HEK293T (cell line): ENCODE results near the gene AGBL1.

Experiments
- CTCF ChIA-PET: fragments of 350-600 bp; formaldehyde crosslinking; extraction: SDS; loops from one replicate; lab custom pipeline; 2021; ENCODE audit warnings: antibody characterized with exemption, inconsistent platforms; lab: Yijun Ruan, JAX
- POLR2A ChIA-PET: fragments of 350-600 bp; formaldehyde crosslinking; extraction: SDS; loops from one replicate; lab custom pipeline; 2020; ENCODE audit warnings: antibody characterized with exemption, inconsistent platforms; lab: Yijun Ruan, JAX
- DNase-seq: peaks from one replicate; pipeline ENCODE4 v3.0.0; 2012; ENCODE audit warnings: mixed read lengths; ENCODE audit errors: extremely low spot score
- ARNT ChIP-seq: fragments of 450-650 bp; IDR thresholded peaks from 2 replicates; pipeline ENCODE4 v1.6.1; 2017; ENCODE audit warnings: mild to moderate bottlenecking
- BHLHE40 ChIP-seq: fragments of 450-650 bp; IDR thresholded peaks from 2 replicates; pipeline ENCODE4 v1.6.1; 2016; ENCODE audit warnings: mild to moderate bottlenecking, moderate library complexity, borderline replicate concordance
- CTBP1 ChIP-seq: fragments of 450-650 bp; IDR thresholded peaks from 2 replicates; pipeline ENCODE4 v1.6.1; 2016; ENCODE audit warnings: borderline replicate concordance
- ELF4 ChIP-seq: fragments of 450-650 bp; IDR thresholded peaks from 2 replicates; pipeline ENCODE4 v1.6.1; 2017; ENCODE audit warnings: antibody characterized with exemption
- FOXA1 ChIP-seq: fragments of 450-650 bp; IDR thresholded peaks from 2 replicates; pipeline ENCODE4 v1.6.1; 2016; ENCODE audit warnings: mild to moderate bottlenecking
- FOXK2 ChIP-seq: fragments of 450-650 bp; IDR thresholded peaks from 2 replicates; pipeline ENCODE4 v1.6.1; 2016; ENCODE audit warnings: mild to moderate bottlenecking
- FOXM1 ChIP-seq: fragments of 450-650 bp; IDR thresholded peaks from 2 replicates; pipeline ENCODE4 v1.6.1; 2017; ENCODE audit warnings: mild to moderate bottlenecking, borderline replicate concordance
- HDGF ChIP-seq: fragments of 450-650 bp; IDR thresholded peaks from 2 replicates; pipeline ENCODE4 v1.6.1; 2017; ENCODE audit warnings: antibody characterized with exemption, borderline replicate concordance
- L3MBTL2 ChIP-seq: fragments of 450-650 bp; conservative IDR thresholded peaks from 2 replicates; pipeline ENCODE4 v1.6.1; 2016; ENCODE audit warnings: mild to moderate bottlenecking
- LEF1 ChIP-seq: fragments of 450-650 bp; IDR thresholded peaks from 2 replicates; pipeline ENCODE4 v1.6.1; 2017; ENCODE audit warnings: mild to moderate bottlenecking, borderline replicate concordance
- NFRKB ChIP-seq: fragments of 450-650 bp; IDR thresholded peaks from 2 replicates; pipeline ENCODE4 v1.6.1; 2016; ENCODE audit warnings: mild to moderate bottlenecking, moderate library complexity
- SP1 ChIP-seq: fragments of 450-650 bp; IDR thresholded peaks from 2 replicates; pipeline ENCODE4 v1.6.1; 2017
- SUZ12 ChIP-seq: fragments of 450-650 bp; IDR thresholded peaks from 2 replicates; pipeline ENCODE4 v1.6.1; 2016; ENCODE audit warnings: mild to moderate bottlenecking
- TARDBP ChIP-seq: fragments of 450-650 bp; IDR thresholded peaks from 2 replicates; pipeline ENCODE4 v1.6.1; 2016
- ZNF384 ChIP-seq: fragments of 450-650 bp; IDR thresholded peaks from 2 replicates; pipeline ENCODE4 v1.6.1; 2016
- TF ChIP-seq, protein P1 (sequence below): fragments of 450-650 bp; IDR thresholded peaks from 2 replicates; pipeline ENCODE4 v1.6.1; 2016

Gene AGBL1

DNA sequence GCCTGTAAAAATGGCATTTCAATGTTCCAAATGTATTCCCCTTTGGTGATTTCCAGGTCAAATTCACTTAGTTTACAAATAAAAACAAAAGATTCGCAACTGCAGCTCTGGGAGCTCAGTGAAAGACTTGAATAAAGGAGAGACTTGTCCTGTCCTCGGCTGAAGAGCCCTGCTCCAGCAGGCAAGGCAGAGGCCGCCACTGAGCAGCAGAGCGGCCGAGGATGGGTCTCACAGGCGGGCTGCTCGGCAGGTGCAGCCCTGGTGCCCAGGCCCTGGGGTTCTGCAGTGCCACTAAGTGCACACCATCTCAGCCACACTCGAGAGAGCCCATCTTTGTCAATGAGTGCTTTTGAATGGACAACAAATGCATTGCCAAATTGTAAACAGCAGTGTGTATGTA is 856.2 kb downstream of the AGBL1 start:
- ChIA-PET POLR2A (interaction anchor here (0.7 kb wide), 1 partner anchor 193 kb away, joined by 3 read pairs; no protein-coding TSS in a partner anchor), CTCF (no interaction called here)
- DNase-seq = no peak
- no peak for TF ChIP-seq FOXK2
- no peak for TF ChIP-seq ELF4
- TF ChIP-seq ARNT = no peak
- TF ChIP-seq FOXA1 = no peak
- no peak for TF ChIP-seq NFRKB
- TF ChIP-seq LEF1 = no peak
- no peak for TF ChIP-seq BHLHE40
- TF ChIP-seq TARDBP = no peak
- no peak for TF ChIP-seq HDGF
- TF ChIP-seq ZNF384 = no peak
- TF ChIP-seq CTBP1 = no peak

DNA sequence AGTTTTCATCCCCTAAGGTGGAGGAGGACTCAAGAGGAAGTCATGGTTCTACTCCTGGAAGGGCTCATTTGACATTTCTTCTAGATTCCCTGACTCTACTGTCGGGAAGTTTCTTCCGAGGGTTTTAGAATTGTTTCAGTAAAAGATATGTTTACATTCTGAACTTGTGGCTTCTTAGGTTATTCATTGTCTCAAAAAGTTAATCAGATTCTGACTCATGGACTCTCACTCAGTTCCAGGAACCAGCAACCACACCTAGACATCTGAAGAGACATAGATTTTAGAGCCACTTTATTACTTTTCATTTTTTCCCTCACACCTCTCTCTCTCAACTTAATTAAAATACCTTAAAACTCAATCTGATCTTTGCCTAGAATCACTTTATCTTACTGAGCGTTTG is 862.6 kb downstream of the AGBL1 start:
- POLR2A ChIA-PET = no interaction called here
- TF ChIP-seq FOXM1 (no peak), LEF1 (no peak), SUZ12 (no peak), HDGF (no peak), SP1 (no peak), CTBP1 (no peak), FOXA1 (no peak), FOXK2 (no peak), TARDBP (no peak), ARNT (no peak), NFRKB (no peak), ELF4 (no peak), BHLHE40 (no peak), L3MBTL2 (no peak), ZNF384 (no peak)
- TF ChIP-seq, protein P1, sequence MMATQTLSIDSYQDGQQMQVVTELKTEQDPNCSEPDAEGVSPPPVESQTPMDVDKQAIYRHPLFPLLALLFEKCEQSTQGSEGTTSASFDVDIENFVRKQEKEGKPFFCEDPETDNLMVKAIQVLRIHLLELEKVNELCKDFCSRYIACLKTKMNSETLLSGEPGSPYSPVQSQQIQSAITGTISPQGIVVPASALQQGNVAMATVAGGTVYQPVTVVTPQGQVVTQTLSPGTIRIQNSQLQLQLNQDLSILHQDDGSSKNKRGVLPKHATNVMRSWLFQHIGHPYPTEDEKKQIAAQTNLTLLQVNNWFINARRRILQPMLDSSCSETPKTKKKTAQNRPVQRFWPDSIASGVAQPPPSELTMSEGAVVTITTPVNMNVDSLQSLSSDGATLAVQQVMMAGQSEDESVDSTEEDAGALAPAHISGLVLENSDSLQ = no peak
- no peak for DNase-seq
- CTCF ChIA-PET = no interaction called here

DNA sequence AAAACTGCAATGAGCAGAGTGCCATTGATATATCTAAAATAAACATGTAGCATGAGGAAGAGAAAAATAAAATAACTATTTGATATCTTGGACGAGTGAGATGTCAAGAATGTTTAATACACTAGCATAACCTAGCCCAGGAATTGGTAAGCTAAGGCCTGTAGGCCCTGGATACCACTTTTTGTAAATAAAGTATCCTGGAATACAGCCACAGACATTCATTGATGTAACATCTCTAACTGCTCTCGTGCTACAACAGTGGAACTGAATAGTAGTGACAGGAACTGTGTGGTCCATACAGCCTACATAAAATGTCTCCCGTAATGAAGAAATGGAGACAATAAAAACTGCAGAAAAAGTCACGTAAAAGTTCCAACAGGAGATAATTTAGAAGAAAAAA is 869.0 kb downstream of the AGBL1 start:
- TF ChIP-seq CTBP1 (no peak), SP1 (no peak), BHLHE40 (no peak), SUZ12 (no peak), L3MBTL2 (no peak), HDGF (no peak), FOXK2 (no peak), FOXM1 (no peak), TARDBP (no peak), LEF1 (no peak), NFRKB (no peak), ZNF384 (no peak), FOXA1 (no peak), ELF4 (no peak), ARNT (no peak)
- TF ChIP-seq, protein P1 = no peak
- POLR2A ChIA-PET = no interaction called here
- no peak for DNase-seq
- CTCF ChIA-PET = no interaction called here

DNA sequence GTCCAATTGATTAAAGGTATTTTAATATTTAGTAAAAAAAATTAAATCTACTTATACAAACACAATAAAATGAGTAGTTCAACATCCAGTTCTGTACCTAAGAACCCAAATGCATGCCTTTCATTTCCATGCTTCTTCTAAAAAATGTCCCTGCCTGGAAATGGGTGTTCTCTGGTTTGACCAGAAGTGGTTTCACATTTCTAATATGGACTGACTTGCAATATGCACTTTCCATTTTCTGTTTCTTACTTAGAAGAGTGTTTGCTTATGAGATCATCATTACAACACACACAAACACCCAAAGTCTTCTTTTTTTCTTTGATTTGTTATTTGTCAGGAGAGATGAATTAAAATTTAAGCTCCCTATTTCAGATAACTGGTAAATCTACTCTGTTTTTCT is 879.6 kb downstream of the AGBL1 start:
- CTCF ChIA-PET = no interaction called here
- POLR2A ChIA-PET = no interaction called here
- TF ChIP-seq FOXM1 (no peak), HDGF (no peak), CTBP1 (no peak), FOXA1 (no peak), BHLHE40 (no peak), ELF4 (no peak), FOXK2 (no peak), SP1 (no peak), TARDBP (no peak)
- TF ChIP-seq, protein P1 = no peak
- no peak for DNase-seq

DNA sequence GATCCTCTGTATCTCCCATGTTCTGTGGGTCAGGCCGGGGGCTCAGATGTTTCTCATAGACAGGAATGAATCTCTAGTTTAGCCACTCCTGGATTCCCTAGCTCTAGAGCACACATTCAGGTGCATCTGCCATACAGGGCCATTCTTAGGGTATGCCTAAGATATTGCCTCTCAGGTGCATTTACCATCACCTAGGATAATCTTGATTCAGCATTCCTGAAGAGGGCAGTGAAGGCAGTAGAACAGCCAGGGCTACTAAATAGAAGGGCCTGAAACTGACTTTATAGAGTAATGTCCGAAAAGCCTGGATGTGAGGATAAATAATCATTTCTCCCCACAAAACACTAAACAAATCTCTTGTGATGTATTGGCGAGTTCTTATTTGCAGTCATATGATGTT is 882.0 kb downstream of the AGBL1 start:
- CTCF ChIA-PET = no interaction called here

DNA sequence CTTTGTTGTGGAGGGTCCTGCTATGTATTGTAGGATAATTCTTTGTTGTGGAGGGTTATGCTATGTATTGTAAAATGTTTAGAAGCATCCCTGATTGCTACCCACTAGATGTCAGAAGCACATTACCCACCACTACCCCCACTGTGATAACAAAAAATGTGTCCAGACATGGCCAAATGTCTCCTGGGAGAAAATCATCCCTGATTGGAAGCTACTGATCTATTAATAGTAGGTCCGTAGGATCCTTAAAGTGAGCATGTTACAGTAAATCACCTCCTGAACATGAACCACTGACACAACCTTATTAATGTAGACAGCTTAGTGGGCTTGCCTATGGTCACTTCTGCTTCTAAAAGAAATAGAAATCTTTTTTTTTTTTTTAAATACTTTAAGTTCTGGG is 884.6 kb downstream of the AGBL1 start:
- CTCF ChIA-PET = no interaction called here
- TF ChIP-seq FOXM1 (no peak), NFRKB (no peak), L3MBTL2 (no peak), SUZ12 (no peak), HDGF (no peak), SP1 (no peak), CTBP1 (no peak), TARDBP (no peak), BHLHE40 (no peak), ZNF384 (no peak), ELF4 (no peak), ARNT (no peak), FOXK2 (no peak), FOXA1 (no peak), LEF1 (no peak)
- TF ChIP-seq, protein P1 = no peak
- POLR2A ChIA-PET = no interaction called here
- DNase-seq = no peak

More for the DNA sequence above, 882.0 kb downstream of the AGBL1 start:
- POLR2A ChIA-PET = no interaction called here
- TF ChIP-seq FOXK2 = no peak
- no peak for TF ChIP-seq FOXA1
- TF ChIP-seq BHLHE40 = no peak
- TF ChIP-seq ARNT = no peak
- TF ChIP-seq, protein P1 = no peak
- DNase-seq = no peak
